Measurements from ENCODE around the gene SLX1A. TPM values are rescaled to one million over a fixed set of nuclear protein-coding genes. Genes with fewer than 3 reads are reported as not detected.
A peak's percentile ranks its signal among the peaks of the same experiment; 100 is the strongest.
"Not testable (repeated sequence)": the region's sequence is repeated elsewhere in the genome, so short reads cannot be mapped to it uniquely, and the experiment has no call there.

SLX1A gene
- total RNA-seq, 1 donor from 2014 or later = 77.0 TPM

DNA sequence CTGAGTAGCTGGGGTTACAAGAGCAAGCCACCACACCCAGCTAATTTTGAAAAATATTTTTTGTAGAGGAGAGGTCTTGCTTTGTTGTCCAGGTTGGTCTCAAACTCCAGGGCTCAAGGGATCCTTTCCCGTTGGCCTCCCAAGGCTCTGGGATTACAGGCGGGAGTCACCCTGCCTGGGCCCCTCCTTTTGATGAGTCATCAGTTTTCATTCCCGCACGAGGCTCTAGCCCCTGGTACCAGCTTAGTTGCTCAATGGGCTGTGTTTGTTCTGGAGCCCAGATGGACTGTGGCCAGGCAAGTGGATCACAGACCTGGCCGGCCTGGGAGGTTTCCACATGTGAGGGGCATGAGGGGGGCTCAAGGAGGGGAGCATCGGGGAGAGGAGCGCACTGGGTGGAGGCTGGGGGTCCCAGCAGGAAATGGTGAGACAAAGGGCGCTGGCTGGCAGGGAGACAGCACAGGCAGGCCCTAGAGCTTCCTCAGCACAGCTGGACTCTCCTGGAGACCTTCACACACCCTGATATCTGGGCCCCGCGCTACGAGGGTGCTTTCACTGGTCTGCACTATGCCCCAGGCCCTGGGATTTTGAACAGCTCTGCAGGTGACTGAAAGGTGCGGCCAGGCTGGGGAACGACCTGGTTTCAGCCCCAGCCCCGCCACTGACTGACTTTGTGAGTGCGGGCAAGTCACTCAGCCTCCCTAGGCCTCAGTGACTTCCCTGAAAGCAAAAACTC lies 6.1 kb downstream of the SLX1A start:
- H3K27ac Mint-ChIP-seq; DNase-seq; H3K9me3 Mint-ChIP-seq; ATAC-seq (ENCODE audit: low read depth); H3K4me1 Mint-ChIP-seq; H3K4me3 Mint-ChIP-seq; CTCF ChIA-PET; H3K36me3 Mint-ChIP-seq (ENCODE audit: low read depth); POLR2A ChIA-PET; H3K27me3 Mint-ChIP-seq; intact Hi-C loops (cut with micrococcal nuclease): not testable (repeated sequence)

DNA sequence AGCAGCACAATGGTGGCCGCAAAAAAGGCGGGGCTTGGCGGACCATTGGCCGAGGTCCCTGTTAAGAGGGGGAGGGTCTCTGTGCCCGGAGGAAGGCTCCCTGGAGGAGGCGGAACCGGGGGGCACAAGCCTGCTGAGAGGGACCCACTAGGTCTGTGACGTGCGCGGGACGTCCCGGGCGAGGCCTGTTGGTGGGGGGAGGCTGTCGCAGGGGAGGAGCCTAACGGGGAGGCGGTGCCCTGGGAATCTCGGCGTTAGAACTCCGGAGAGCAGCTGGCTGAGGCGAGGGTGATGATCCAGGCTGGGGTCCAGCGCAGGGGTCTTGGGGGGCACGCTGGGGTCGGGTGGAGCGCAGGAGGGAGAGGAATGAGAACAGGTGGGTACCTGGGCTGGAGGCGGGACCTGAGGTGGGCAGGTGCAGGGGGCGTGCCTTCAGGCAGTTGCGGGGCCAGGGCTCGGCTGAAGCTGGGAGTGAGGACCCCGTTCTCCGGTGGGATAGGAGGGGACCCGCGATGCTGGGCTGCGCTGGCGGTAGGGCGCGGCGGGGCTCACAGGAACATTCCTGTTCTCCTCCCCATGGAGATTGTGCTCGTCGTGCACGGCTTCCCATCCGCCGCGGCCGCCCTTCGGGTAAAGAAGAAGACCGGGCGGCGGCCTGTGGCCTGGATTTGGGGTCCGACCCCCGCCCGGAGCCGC lies 12.0 kb downstream of the SLX1A start:
- H3K27ac Mint-ChIP-seq; POLR2A ChIA-PET; H3K36me3 Mint-ChIP-seq (ENCODE audit: low read depth); CTCF ChIA-PET; H3K4me3 Mint-ChIP-seq; H3K9me3 Mint-ChIP-seq; H3K27me3 Mint-ChIP-seq; H3K4me1 Mint-ChIP-seq; intact Hi-C loops (cut with micrococcal nuclease): not testable (repeated sequence)
- ATAC-seq (ENCODE audit: low read depth) (peak; percentile 77), DNase-seq (peak; percentile 34)

DNA sequence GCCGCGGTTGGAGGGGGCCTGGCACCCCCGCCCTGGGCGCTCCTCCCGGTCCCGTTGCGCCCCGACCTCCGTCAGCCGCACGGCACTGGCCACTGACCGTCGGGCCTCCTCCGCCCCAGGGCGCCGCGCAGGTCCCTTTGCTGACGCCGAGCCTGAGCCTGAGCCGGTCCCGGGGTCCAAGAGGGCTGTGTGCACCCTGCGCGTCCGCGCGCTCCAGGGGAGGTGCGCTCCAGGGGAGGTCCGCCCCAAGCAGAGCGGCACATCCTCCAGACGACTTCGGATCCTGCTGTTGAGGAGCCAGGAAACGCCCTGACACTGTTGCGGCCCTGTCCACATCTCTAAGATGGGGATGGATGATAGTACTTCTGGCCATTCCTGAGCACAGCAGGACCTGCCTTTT lies 12.6 kb downstream of the SLX1A start:
- H3K27ac Mint-ChIP-seq; DNase-seq; H3K27me3 Mint-ChIP-seq; H3K9me3 Mint-ChIP-seq; H3K4me3 Mint-ChIP-seq; POLR2A ChIA-PET; intact Hi-C loops (cut with micrococcal nuclease); CTCF ChIA-PET; H3K36me3 Mint-ChIP-seq (ENCODE audit: low read depth); H3K4me1 Mint-ChIP-seq: not testable (repeated sequence)
- ATAC-seq (ENCODE audit: low read depth) = peak; percentile 13

DNA sequence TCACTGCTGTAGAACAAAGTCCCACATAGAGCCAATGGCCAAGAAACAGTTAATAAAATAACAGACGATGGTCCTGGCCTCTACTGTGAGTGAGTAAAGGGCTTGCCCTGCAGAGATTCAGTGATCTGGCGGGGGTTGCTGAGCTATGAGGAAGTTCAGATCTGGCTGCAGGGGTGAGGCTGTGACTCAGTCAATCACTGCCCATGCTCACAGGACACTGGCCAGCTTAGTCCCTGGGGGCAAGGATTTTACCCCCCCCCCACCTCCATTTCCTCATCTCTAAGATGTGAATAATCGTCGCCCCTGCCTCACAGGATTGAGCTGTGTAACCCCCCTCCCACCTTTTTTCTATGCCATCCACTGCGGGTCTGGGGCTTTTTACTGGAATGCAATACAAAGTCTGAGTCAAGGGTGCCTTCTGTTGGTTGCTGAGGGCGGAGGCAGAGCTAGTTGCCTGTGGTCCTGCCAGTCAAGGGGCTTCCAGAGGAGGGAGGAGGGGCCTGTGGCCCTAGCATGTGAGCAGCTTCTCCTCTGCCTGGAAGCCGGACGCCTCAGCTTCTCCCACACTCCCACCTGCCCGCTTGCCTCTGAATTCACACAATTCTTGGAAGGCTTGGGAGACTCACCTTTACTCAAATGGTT lies 13.5 kb downstream of the SLX1A start:
- H3K36me3 Mint-ChIP-seq (ENCODE audit: low read depth); H3K27ac Mint-ChIP-seq; H3K4me1 Mint-ChIP-seq; POLR2A ChIA-PET; H3K4me3 Mint-ChIP-seq; H3K9me3 Mint-ChIP-seq; CTCF ChIA-PET; intact Hi-C loops (cut with micrococcal nuclease); H3K27me3 Mint-ChIP-seq: not testable (repeated sequence)
- DNase-seq (peak; percentile 15), ATAC-seq (ENCODE audit: low read depth) (peak; percentile 68)

DNA sequence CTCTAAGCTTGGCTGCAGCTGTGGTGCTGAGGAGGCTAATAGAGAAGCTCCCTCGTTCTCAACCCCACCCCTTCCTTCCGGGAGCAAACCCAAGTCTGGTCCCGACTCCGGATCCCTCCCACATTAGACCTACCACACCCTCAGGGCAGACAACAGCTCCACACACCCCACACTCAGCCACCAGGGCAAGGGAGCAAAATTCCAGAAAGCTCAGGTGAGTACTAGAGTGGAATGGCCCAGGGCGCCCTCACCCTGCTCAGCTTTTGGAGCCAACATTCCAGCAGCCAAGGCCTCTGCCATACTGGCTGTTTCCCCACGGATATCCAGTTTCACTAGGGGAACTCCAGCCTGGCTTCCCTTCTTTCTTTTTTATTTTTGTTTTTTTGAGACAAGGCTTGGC lies 15.4 kb downstream of the SLX1A start:
- H3K4me3 Mint-ChIP-seq; H3K27ac Mint-ChIP-seq; POLR2A ChIA-PET; H3K27me3 Mint-ChIP-seq; intact Hi-C loops (cut with micrococcal nuclease); H3K4me1 Mint-ChIP-seq; CTCF ChIA-PET; H3K36me3 Mint-ChIP-seq (ENCODE audit: low read depth); DNase-seq; H3K9me3 Mint-ChIP-seq; ATAC-seq (ENCODE audit: low read depth): not testable (repeated sequence)

DNA sequence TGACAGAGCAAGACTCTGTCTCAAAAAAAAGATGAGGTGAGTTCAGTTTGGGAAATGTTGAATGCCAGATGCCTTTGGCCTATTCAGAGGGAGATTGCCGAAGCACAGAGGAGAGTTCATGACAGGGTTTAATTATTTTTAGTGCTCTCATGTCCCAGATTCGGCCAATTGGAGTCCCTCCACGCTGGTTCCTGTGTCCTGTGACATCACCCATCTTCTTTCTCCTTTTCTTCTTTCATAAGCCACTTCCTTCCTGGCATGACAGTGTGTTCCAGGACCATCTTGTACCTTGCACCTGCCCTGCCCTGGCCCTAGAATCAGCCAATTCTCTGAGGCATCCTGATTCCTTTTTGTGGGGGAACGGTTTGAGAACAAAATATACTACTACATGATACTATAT lies 17.7 kb downstream of the SLX1A start:
- ATAC-seq (ENCODE audit: low read depth); H3K4me1 Mint-ChIP-seq; H3K27ac Mint-ChIP-seq; H3K4me3 Mint-ChIP-seq; POLR2A ChIA-PET; H3K27me3 Mint-ChIP-seq; CTCF ChIA-PET; H3K36me3 Mint-ChIP-seq (ENCODE audit: low read depth); intact Hi-C loops (cut with micrococcal nuclease); DNase-seq; H3K9me3 Mint-ChIP-seq: not testable (repeated sequence)

DNA sequence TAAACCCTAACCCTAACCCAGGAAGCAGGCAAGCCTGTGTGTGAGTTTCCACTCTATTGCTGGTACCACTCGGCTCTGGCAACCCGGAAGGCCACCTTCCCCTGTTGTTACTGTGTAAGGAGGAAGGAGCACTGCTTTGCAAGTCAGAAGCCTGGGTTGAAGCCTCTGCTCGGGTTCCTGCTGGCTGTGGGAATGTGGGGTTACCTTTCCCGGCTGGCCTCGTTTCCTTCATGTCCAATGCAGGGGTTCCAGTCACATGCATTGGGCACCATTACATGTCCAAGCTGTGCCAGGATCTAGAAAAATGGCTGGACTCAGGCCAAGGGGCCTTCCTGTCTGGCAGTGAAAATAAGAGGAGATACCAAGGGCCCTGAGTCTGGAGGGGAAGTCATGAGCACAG lies 23.4 kb downstream of the SLX1A start:
- intact Hi-C loops (cut with micrococcal nuclease); H3K27me3 Mint-ChIP-seq; POLR2A ChIA-PET; H3K9me3 Mint-ChIP-seq; H3K27ac Mint-ChIP-seq; CTCF ChIA-PET; H3K4me3 Mint-ChIP-seq; H3K36me3 Mint-ChIP-seq (ENCODE audit: low read depth); H3K4me1 Mint-ChIP-seq; ATAC-seq (ENCODE audit: low read depth): not testable (repeated sequence)
- DNase-seq = peak; percentile 13

Other genes starting within 250 kb of the SLX1A start
- 50.3 and 50.8 TPM in 2 replicates for gene TMEM219, start 231.8 kb upstream of the SLX1A start, total RNA-seq
- gene TAOK2, start 220.0 kb upstream of the SLX1A start, total RNA-seq = 30.5 and 36.1 TPM in 2 replicates
- gene HIRIP3, start 198.3 kb upstream of the SLX1A start, total RNA-seq = 10.5 and 14.2 TPM in 2 replicates
- 83.5 and 93.6 TPM in 2 replicates for gene INO80E, start 197.6 kb upstream of the SLX1A start, total RNA-seq
- not detected in 2 replicates for gene DOC2A, start 182.8 kb upstream of the SLX1A start, total RNA-seq
- gene C16orf92, start 170.7 kb upstream of the SLX1A start, total RNA-seq = not detected in 2 replicates
- not detected in 2 replicates for gene TLCD3B, start 162.6 kb upstream of the SLX1A start, total RNA-seq
- 611 and 613 TPM in 2 replicates for gene ALDOA, start 128.1 kb upstream of the SLX1A start, total RNA-seq
- gene PPP4C, start 117.9 kb upstream of the SLX1A start, total RNA-seq = 124 and 131 TPM in 2 replicates
- gene TBX6, start 102.0 kb upstream of the SLX1A start, total RNA-seq = 2.3 TPM in 2 replicates
- 75.8 and 77.8 TPM in 2 replicates for gene YPEL3, start 97.7 kb upstream of the SLX1A start, total RNA-seq
- gene GDPD3, start 80.3 kb upstream of the SLX1A start, total RNA-seq = 4.9 and 6.1 TPM in 2 replicates
- 37.2 and 45.6 TPM in 2 replicates for gene MAPK3, start 70.7 kb upstream of the SLX1A start, total RNA-seq
- 1,030 and 1,060 TPM in 2 replicates for gene CORO1A, start 10.3 kb upstream of the SLX1A start, total RNA-seq
- 145 and 174 TPM in 2 replicates for gene BOLA2B, start 209 bp upstream of the SLX1A start, total RNA-seq
- 15.7 and 23.3 TPM in 2 replicates for gene SULT1A3, start 5.4 kb downstream of the SLX1A start, total RNA-seq
- 42.9 and 48.1 TPM in 2 replicates for gene NPIPB13, start 54.6 kb downstream of the SLX1A start, total RNA-seq
- gene CD2BP2, start 161.4 kb downstream of the SLX1A start, total RNA-seq = 87.8 and 88.0 TPM in 2 replicates
- gene TBC1D10B, start 176.6 kb downstream of the SLX1A start, total RNA-seq = 46.3 and 50.2 TPM in 2 replicates
- gene MYL11, start 180.9 kb downstream of the SLX1A start, total RNA-seq = not detected in 2 replicates
- 192 and 199 TPM in 2 replicates for gene SEPTIN1, start 188.7 kb downstream of the SLX1A start, total RNA-seq
- gene ZNF48, start 201.5 kb downstream of the SLX1A start, total RNA-seq = 11.7 and 13.0 TPM in 2 replicates
- 4.4 and 5.2 TPM in 2 replicates for gene ZNF771, start 213.7 kb downstream of the SLX1A start, total RNA-seq
- 66.7 and 81.5 TPM in 2 replicates for gene DCTPP1, start 236.2 kb downstream of the SLX1A start, total RNA-seq